Measurements from ENCODE around the gene TSC22D3.

GRCh38 chrX:107776649-107777535 lies 1.3 kb upstream of the TSC22D3 start:
- TF ChIP-seq CTCF (conservative IDR thresholded peaks at IDR 0.05 in 1 of 2, IDR thresholded peaks at IDR 0.05 in 1 of 2; ENCODE audit: extremely low read depth in 1 of 2, insufficient read depth in 1 of 2, low read depth in 1 of 2, low read length in 2 of 2) (peak; percentile 81 to 87), EZH2 (IDR thresholded peaks at IDR 0.05; ENCODE audit: borderline replicate concordance, low read length) (no peak)
